ENCODE measurements around the gene FRMD1.

DNA sequence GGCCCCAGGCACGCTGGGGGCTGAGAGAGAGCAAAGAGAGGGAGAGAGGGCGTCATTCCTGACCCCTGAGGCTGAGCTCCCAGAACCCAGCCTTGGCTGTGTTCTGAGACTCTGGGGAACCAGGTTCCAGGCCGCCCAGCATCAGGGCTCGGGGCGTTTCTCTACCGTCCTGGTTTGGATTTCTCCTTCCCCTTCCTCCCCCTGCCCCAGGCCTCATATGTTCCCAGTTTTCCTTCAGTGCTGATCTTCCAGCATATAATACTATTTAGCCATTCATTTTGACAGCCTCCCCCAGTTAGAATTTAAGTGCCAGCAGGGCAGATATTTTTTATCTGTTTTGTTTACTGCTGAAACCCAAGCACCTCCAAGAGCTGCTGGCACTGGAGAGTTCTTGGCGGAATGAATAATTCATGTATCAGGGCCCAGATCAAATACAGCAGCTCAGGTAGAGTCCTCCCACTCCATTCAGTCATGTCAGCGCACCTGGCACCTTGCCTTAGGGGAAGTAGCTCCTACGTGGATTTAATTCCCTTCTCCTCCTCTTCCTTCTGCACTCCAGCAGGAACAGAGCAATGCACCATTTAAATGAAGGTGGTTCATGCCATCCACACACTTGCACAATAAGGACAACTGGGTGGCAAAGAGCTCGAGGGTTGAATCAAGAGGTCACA is 23.4 kb upstream of the FRMD1 start:
- no peak for TF ChIP-seq POLR2A (IDR thresholded peaks at IDR 0.05)
- TF ChIP-seq, protein P1, sequence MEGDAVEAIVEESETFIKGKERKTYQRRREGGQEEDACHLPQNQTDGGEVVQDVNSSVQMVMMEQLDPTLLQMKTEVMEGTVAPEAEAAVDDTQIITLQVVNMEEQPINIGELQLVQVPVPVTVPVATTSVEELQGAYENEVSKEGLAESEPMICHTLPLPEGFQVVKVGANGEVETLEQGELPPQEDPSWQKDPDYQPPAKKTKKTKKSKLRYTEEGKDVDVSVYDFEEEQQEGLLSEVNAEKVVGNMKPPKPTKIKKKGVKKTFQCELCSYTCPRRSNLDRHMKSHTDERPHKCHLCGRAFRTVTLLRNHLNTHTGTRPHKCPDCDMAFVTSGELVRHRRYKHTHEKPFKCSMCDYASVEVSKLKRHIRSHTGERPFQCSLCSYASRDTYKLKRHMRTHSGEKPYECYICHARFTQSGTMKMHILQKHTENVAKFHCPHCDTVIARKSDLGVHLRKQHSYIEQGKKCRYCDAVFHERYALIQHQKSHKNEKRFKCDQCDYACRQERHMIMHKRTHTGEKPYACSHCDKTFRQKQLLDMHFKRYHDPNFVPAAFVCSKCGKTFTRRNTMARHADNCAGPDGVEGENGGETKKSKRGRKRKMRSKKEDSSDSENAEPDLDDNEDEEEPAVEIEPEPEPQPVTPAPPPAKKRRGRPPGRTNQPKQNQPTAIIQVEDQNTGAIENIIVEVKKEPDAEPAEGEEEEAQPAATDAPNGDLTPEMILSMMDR (IDR thresholded peaks at IDR 0.05): no peak
